Inferior parietal cortex (tissue), 1 donor: Measurements from ENCODE around the gene ADK.
"Not testable (repeated sequence)": the region's sequence is repeated elsewhere in the genome, so short reads cannot be mapped to it uniquely, and the experiment has no call there.

ENCODE experiments used
- DNase-seq: peaks from one replicate; pipeline ENCODE4 v3.0.0-alpha.2; 2016; ENCODE audit errors: extremely low spot score

The ADK gene

GRCh38 chr10:74424565-74424964 lies 273.5 kb downstream of the ADK start:
- no peak for DNase-seq

GRCh38 chr10:74425456-74426001 lies 274.5 kb downstream of the ADK start:
- DNase-seq = no peak

- DNase-seq = no peak
These were observed 280.8 kb downstream of the ADK start for GRCh38 chr10:74431816-74432215.

- DNase-seq = no peak
These were observed 282.0 kb downstream of the ADK start for GRCh38 chr10:74432841-74433594.

- DNase-seq = no peak
These were observed 282.6 kb downstream of the ADK start for GRCh38 chr10:74433595-74433956.

- no peak for DNase-seq
These were observed 283.0 kb downstream of the ADK start for GRCh38 chr10:74433993-74434392.

GRCh38 chr10:74434547-74434946 lies 283.5 kb downstream of the ADK start:
- no peak for DNase-seq

GRCh38 chr10:74436523-74437170 lies 285.6 kb downstream of the ADK start:
- DNase-seq = no peak

GRCh38 chr10:74437822-74438221 lies 286.8 kb downstream of the ADK start:
- no peak for DNase-seq

- DNase-seq = no peak
These were observed 288.2 kb downstream of the ADK start for GRCh38 chr10:74439213-74439612.

GRCh38 chr10:74445493-74445892 lies 294.5 kb downstream of the ADK start:
- no peak for DNase-seq

- no peak for DNase-seq
These were observed 299.6 kb downstream of the ADK start for GRCh38 chr10:74450602-74451001.

GRCh38 chr10:74451127-74451829 lies 300.3 kb downstream of the ADK start:
- DNase-seq = no peak

- DNase-seq = no peak
These were observed 302.1 kb downstream of the ADK start for GRCh38 chr10:74453169-74453568.

GRCh38 chr10:74457478-74457877 lies 306.5 kb downstream of the ADK start:
- not testable (repeated sequence) for DNase-seq

GRCh38 chr10:74460812-74461211 lies 309.8 kb downstream of the ADK start:
- DNase-seq = peak; percentile 8

- no peak for DNase-seq
These were observed 323.1 kb downstream of the ADK start for GRCh38 chr10:74474022-74474713.

- not testable (repeated sequence) for DNase-seq
These were observed 325.2 kb downstream of the ADK start for GRCh38 chr10:74476162-74476706.

- no peak for DNase-seq
These were observed 329.8 kb downstream of the ADK start for GRCh38 chr10:74480778-74481177.

GRCh38 chr10:74483356-74483755 lies 332.3 kb downstream of the ADK start:
- no peak for DNase-seq

- DNase-seq = no peak
These were observed 334.3 kb downstream of the ADK start for GRCh38 chr10:74485283-74485682.

- DNase-seq = no peak
These were observed 335.6 kb downstream of the ADK start for GRCh38 chr10:74486659-74487058.
